DND-41 (cell line): ENCODE measurements around the gene C1QB.

ENCODE experiments used
- EZH2 ChIP-seq: IDR thresholded peaks from 3 replicates; pipeline ENCODE4 v1.6.1; 2012; ENCODE audit warnings: borderline replicate concordance, low read depth, mild to moderate bottlenecking, moderate library complexity, low read length, inconsistent platforms; ENCODE audit not compliant: severe bottlenecking
- TF ChIP-seq, protein P1 (sequence below): IDR thresholded peaks from 2 replicates; pipeline ENCODE4 v1.5.1; 2012; ENCODE audit warnings: borderline replicate concordance, low read length, moderate library complexity, mild to moderate bottlenecking; ENCODE audit not compliant: poor library complexity, severe bottlenecking; ENCODE audit errors: extremely low read depth

DNA sequence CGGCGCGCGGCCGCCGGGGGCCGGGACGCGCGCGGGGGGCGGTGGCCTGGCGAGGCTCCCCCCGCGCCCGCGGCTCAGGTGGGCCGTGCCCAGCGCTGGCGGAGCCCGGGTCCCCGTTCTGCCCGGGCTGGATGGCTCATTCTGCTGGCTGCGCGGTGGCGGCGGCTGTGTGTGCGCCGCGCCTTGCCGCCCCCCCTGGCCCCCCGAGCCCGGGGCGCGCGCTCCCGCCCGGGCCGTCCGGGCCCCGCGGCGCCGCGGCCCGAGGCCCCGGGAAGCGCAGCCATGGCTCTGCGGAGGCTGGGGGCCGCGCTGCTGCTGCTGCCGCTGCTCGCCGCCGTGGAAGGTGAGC is 57.6 kb downstream of the C1QB start, which contains the start of gene EPHB2:
- no peak for TF ChIP-seq EZH2
- TF ChIP-seq, protein P1, sequence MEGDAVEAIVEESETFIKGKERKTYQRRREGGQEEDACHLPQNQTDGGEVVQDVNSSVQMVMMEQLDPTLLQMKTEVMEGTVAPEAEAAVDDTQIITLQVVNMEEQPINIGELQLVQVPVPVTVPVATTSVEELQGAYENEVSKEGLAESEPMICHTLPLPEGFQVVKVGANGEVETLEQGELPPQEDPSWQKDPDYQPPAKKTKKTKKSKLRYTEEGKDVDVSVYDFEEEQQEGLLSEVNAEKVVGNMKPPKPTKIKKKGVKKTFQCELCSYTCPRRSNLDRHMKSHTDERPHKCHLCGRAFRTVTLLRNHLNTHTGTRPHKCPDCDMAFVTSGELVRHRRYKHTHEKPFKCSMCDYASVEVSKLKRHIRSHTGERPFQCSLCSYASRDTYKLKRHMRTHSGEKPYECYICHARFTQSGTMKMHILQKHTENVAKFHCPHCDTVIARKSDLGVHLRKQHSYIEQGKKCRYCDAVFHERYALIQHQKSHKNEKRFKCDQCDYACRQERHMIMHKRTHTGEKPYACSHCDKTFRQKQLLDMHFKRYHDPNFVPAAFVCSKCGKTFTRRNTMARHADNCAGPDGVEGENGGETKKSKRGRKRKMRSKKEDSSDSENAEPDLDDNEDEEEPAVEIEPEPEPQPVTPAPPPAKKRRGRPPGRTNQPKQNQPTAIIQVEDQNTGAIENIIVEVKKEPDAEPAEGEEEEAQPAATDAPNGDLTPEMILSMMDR = no peak
